GM21576 (cell line): ENCODE data around the gene NIPA2.

Experiments
- ATAC-seq: cut with Tn5 transposase; IDR thresholded peaks from one replicate; pipeline ENCODE4 v1.9.1; 2021; ENCODE audit warnings: mild to moderate bottlenecking, moderate library complexity; ENCODE audit not compliant: unreplicated experiment

Gene NIPA2

GRCh38 chr15:22874966-22875365 lies 36.5 kb downstream of the NIPA2 start:
- no peak for ATAC-seq

GRCh38 chr15:22877117-22877516 lies 38.7 kb downstream of the NIPA2 start:
- no peak for ATAC-seq

- ATAC-seq: no peak
Observed at GRCh38 chr15:22877607-22878006, 39.1 kb downstream of the NIPA2 start.

- no peak for ATAC-seq
Observed at GRCh38 chr15:22878103-22878502, 39.6 kb downstream of the NIPA2 start.

GRCh38 chr15:22880068-22880980 lies 41.9 kb downstream of the NIPA2 start:
- no peak for ATAC-seq

- ATAC-seq: no peak
Observed at GRCh38 chr15:22880981-22881738, 42.7 kb downstream of the NIPA2 start.

GRCh38 chr15:22881739-22882440 lies 43.4 kb downstream of the NIPA2 start:
- ATAC-seq: no peak

- ATAC-seq: no peak
Observed at GRCh38 chr15:22883196-22883595, 44.7 kb downstream of the NIPA2 start.

GRCh38 chr15:22884344-22884743 lies 45.9 kb downstream of the NIPA2 start:
- no peak for ATAC-seq

GRCh38 chr15:22885120-22885519 lies 46.7 kb downstream of the NIPA2 start:
- ATAC-seq: no peak

- no peak for ATAC-seq
Observed at GRCh38 chr15:22887157-22887951, 48.9 kb downstream of the NIPA2 start.

GRCh38 chr15:22888120-22888859 lies 49.8 kb downstream of the NIPA2 start:
- ATAC-seq: no peak

- no peak for ATAC-seq
Observed at GRCh38 chr15:22889146-22889818, 50.8 kb downstream of the NIPA2 start.

GRCh38 chr15:22890296-22890695 lies 51.8 kb downstream of the NIPA2 start:
- ATAC-seq: no peak

- no peak for ATAC-seq
Observed at GRCh38 chr15:22891426-22892210, 53.2 kb downstream of the NIPA2 start.

GRCh38 chr15:22892333-22892732 lies 53.9 kb downstream of the NIPA2 start:
- no peak for ATAC-seq

- no peak for ATAC-seq
Observed at GRCh38 chr15:22893081-22893480, 54.6 kb downstream of the NIPA2 start.

- no peak for ATAC-seq
Observed at GRCh38 chr15:22893881-22894280, 55.4 kb downstream of the NIPA2 start.
